ENCODE data around the gene LRRC7.
"Not testable (repeated sequence)": the region's sequence is repeated elsewhere in the genome, so short reads cannot be mapped to it uniquely, and the experiment has no call there.

LRRC7 gene

DNA sequence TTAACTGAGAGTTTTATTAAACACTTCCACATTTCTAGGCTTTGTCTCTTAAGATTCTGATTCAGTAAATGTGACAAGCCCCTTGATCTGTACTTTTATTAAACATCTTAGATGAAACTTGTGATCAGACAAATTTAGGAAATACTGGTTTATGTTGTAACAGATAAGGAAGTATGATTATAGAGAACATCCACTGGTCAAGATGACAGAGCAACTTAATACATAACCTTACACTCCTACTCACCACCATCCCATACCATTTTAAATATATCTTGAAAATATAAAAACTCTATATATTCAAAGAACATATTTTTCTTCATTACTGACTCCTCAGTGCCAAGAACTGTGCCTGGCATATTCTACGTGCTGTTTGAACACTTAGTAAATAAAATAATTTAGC lies 420.2 kb downstream of the LRRC7 start:
- DNase-seq, result no peak

DNA sequence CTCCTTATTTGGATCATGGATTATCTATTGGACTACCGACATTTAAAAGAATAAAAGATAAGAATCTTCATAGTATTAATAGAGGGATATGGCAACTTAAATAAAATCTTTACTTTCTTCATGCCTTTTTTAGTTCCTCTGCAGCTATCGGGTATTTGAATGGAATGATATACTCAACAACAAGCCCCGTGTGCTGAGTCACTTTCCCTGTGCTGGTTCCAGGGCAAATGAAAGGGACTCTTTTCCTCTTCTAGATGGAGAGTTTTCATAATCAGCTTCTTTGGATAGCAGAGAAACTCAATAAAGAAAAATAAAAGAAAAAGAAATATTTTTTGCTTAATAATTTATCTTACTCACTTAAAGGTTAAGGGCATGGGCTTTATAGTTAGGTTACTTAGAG lies 423.9 kb downstream of the LRRC7 start:
- no peak for DNase-seq

DNA sequence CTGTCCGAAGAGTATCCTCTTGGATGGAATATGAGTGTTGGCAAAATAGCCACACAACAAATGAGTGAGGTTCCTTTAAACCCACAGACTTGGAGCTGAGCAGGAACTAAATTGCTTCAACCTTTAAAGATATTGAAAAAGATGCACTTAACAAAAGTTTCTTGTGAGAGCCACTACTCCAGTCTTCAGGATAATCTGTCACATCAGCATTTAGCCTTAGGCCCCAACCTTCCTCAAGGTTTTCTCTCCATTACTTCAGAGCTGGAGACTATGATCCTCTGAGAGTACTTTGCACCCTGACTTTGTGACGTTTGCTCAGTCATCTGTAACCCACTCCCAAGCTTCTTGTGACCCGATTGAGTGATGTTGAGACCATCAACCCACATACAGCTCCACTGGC lies 424.9 kb downstream of the LRRC7 start:
- no peak for DNase-seq

DNA sequence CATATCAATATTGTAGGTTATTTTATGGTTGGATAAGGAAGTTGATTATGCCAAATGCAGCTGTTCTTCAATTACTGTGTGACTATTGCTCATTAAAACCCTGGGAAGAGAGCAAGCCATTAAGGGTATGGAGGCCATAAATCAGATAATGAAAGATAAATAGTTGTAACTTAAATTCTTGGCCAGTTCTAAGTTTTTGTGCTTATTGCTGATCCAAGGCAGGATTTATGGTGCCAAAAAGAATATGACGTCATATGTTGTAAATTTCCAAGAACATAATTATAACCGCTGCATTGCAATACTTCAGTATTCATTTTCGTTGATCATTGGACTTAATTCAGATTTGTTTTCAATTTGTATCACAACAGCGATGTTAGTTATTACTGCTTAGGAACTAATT lies 426.1 kb downstream of the LRRC7 start:
- no peak for DNase-seq

DNA sequence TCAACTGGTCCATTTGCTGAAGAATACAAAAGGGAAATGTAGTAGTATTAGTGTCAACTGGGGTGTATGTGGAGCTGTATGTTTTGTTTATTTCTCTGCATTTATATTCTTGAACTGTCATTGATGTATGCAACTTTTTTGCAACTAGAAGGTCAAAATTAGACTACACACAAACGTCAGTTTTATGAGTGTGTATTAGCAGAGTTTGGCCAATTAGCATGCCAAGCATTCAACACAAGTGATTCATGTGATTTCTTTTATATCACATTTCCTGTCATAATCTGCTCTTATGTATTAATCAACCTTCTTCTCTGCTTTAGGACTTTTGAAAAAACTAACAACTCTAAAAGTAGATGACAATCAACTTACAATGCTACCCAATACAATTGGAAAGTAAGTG lies 426.5 kb downstream of the LRRC7 start:
- DNase-seq, result no peak

DNA sequence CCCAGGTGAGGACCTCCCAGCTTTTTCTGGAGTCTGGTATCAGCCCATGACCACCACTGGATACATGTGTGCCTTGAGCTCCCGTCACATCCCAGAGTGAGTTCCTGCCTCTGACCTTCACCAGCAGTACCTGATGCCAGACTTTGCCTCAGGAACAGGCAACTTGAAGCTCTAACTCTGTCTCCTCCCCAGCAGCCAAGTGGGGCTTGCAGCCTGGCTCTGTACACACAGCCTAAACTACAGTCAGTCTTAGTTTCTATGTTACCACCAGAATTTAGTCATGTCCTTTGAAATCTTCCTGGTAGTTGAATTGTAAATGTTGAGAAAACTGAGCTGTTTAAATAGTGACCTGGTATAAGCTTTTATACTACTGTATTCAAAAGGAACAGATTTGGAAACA lies 431.1 kb downstream of the LRRC7 start:
- no peak for DNase-seq

DNA sequence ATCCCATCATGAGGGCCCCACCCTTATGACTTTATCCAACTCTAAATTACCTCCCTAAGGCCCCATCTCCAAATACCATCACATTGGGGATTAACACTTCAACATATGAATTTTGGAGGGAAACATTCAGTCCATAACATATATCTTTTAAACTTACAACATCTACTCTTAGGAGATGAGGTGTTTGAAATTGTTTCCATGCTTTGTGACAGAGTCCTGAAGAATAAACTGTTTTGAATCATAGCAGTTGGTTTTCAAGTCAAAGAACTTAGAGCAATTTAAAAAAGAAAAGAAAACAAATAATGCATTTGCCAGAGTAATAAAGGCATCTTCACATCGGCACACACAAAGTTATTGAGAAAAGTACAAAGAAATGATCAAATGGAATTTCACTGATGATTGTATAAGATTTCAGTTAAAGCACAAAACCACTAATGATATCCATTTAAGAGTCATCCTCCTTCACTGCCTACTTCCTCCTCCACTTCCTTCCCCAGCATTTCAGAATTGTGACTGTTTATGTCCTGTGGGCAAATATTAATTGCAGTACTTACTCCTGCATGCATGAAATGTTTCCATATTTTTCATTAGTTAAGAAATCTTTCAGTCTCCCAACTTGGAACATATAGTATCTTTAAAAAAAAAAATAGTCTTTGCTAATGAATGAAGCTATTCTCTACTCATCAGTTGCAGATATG lies 435.6 kb downstream of the LRRC7 start:
- DNase-seq, result no peak

DNA sequence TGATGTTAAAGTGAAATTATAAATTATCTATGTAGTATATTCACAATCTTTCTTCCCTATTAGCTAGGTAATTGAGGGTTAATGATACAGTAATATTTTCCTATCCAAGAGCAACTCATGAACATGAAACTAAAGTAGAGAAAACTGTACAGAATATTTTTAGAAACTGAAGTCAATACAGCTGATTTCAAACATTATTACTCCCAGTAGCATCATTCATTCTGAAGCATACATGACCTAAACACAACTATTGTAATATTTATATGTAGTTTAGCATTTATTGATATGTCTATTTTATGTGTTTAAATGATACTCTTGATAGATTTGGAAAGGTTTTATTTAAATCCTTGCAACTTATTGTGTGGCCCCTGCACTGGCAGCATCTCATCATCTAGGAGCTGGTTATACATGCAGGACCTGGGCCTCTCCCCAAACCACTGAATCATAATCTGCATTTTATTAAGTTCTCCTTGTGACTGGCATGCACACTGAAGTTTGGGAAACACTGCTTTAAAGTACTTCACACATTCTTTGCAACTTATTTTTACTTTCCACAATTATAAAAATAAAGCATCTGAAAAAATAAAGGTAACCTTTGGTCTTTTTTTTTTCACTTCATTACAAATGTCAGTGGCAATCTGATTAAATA lies 437.8 kb downstream of the LRRC7 start:
- DNase-seq, result no peak

DNA sequence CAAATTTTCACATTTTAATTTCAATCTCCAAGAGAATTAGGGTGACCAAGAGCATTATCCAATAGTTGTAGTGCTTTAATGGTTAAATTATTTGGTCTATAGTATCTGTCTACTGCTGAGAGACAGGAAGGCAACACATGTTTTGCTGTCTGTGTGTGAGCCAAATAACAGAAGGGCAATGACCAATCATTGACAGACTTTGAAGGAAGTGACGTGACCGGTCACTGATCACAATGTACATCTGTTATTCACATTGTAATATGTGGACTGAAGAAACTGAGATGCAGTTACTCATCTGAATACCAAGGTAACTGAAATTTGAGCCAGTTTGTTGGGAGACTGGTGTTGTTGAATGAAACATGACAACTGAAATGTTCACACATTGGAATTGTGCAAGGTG lies 440.9 kb downstream of the LRRC7 start:
- no peak for DNase-seq

DNA sequence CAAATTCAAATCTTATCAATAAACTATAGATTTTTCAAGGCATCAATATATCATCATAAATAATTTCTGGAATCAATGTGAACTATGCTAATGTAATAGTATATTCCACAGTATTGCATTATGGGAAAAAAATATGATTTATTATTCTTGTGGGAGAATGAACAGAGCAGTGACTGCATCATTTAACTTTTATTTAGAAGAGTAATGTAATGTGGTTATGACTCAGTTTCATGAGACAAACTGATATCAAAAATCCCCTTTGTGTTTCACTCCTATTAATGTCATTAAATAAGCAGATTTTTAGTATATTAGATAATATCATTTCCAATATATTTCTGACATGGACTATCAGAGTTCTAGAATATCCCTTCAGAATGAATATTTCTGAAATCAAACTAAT lies 450.0 kb downstream of the LRRC7 start:
- no peak for DNase-seq

DNA sequence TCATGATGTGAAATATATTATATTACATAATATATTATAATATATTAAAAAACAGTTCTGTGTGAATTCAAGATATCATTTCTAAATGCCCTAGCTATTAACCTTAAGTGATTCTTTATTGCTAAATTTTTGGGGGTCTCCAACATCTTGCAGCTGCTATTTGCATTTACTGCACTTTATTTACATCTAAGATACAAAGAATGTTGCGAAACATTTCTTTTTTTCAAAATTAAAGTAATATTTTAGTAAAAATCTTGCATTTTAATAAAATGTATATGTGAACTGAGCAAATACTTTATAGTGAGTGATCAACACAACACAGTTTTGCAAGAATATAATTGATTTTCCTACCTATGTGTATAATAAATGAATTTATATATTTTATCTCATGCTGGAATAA lies 456.6 kb downstream of the LRRC7 start:
- no peak for DNase-seq

DNA sequence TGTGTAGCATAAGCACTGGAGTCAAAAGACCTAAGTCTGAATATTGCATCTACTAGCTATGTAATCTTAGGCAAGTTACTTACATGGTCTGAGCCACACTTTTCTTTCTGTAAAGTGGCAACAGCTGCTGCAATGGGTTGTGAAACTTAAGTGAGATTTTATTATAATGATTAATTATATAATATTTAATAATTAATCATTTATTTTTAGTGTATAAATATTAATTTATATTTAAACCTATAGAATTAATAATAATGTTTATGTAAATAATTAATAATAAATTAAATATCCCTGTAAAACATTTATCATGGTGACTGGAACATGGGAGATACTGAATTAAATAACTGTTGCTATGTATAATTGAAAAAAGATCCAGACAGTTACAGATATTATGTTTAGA lies 457.3 kb downstream of the LRRC7 start:
- DNase-seq, result no peak

DNA sequence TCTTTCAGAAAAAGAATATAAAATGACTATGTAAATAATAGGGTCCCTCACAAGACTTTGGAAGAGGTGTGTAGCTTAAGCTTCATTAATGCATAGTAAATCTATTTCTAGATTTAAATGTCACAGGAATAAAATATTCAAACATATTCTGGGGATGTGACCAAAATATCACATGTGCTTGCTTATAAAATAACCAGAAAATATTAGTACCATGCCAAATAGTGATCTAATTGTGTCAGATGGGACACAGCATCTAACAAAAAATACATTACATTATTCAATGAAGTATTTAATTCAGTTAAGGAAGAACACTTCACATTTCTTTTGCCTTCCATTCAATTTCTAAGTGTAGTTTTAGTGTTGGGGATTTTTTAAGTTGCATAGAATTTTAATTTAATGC lies 458.1 kb downstream of the LRRC7 start:
- DNase-seq, result no peak

DNA sequence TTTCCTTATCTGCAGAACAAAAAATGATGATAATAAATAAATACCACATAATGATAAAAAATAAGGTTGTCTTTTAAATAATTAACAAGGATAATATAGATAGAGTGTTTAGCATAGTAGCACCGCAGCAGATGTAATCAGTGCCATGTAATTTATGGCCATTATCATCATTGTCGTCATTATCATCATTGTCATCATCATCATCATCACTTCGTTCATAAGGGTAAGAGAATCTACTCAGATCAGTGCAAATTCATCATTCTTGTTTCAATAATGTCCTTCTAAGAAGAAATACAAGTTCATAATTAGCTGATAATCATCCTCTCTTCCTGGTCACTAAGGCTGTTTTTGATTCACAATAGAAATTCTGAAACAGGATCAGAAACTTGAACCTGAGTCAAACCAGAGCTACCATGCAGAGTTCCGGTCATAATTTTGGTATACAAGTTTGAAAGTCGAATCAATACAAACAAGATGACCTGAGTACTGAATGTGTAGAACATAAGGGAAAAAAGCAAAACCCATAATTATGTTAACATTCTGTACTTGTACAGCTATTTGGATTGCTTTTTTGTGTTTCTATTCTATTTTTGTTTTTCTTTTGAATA lies 465.6 kb downstream of the LRRC7 start:
- no peak for DNase-seq

DNA sequence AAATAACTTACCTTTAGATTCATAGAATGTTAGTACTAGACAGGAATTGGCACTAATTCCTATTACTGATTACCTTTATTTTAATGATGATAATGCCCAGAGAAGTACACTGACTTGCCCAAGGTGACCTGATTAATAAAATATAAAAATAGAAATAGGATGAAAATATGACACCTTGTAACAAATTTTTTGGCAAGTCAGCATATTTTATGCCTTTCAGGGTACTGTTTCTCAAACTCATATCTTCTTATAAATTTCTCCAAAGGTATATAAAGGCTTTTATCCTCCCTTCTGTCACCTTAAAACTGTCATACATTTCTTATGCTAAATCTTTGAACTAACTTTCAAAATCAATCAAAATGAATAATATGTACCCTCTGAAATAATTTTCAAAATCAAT lies 466.2 kb downstream of the LRRC7 start:
- no peak for DNase-seq

DNA sequence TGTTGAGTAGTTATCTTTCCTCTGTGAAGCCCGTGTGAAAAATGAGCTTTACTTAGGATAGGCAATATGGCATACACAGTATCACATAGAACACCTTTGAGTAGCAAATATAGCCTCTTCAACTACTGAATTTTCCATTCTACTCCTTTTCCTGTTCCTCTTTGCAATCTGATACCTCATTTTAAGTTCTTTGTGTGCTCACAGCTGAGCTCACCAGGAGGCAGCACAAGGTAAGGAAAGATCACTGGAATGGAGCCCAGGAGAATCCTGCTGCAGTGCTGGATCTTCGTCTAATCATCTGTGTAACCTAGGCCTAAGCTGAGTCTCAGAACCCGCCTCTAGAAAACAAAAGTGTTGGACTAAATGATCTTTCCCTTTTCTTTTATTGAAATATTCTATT lies 466.7 kb downstream of the LRRC7 start:
- DNase-seq, result no peak

DNA sequence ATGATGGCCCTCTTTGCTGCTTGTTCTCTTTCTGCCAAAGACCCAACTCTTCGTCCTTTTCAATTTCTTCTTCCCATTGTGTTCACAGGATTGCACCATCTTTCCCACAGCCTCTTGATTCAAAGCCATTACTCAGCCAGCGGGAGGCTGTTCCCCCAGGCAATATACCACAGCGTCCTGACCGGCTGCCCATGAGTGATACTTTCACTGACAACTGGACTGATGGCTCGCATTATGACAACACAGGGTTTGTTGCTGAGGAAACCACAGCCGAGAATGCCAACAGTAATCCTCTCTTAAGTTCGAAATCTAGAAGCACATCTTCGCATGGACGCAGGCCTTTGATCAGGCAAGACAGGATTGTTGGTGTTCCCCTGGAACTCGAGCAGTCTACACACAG lies 470.3 kb downstream of the LRRC7 start:
- DNase-seq, result no peak

DNA sequence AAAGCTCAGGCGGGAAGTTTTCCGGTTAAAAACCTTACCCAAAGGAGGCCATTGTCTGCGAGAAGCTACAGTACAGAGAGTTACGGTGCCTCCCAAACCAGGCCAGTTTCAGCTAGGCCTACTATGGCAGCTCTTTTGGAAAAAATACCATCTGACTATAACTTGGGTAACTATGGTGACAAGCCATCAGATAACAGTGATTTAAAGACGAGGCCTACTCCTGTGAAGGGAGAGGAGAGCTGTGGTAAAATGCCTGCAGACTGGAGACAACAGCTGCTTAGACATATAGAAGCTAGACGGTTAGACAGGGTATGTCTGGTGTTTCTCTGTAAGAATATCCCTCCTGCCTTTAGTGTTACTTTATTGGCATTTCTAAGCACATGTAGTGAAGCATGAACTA lies 471.8 kb downstream of the LRRC7 start:
- no peak for DNase-seq

DNA sequence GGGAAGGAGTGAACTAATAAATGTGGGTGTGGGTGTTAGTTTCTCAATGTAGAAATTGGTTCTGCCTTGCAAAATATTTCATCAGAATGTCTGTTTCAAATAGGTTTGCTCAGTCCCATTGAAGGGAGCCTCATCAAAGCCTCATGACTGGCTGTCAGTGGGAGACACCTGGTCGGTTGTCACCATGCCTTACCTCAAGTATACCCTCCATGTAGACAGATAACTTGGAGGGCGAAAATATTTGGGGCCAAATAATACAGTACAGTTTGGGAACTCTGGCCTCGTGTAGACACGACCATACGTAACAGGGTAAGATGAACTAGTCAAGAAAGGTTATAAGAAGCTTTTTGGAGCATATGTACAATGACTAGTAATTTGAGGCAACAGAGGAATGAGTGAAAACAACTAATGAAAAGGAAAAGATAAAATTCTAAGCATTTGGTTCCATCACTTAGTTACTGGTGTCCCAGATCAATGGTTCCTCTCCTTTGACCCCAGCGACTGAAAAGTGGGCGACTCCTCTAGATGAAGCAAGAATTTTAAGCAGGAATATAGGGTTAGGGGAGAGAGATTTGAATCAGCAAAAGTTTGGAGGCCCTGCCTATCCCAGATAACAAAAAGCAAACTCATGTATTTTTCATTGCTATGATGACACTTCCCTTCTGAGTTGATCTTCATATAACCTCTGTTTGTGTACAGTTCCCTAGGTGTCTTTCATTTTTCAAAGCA lies 473.8 kb downstream of the LRRC7 start:
- no peak for DNase-seq

DNA sequence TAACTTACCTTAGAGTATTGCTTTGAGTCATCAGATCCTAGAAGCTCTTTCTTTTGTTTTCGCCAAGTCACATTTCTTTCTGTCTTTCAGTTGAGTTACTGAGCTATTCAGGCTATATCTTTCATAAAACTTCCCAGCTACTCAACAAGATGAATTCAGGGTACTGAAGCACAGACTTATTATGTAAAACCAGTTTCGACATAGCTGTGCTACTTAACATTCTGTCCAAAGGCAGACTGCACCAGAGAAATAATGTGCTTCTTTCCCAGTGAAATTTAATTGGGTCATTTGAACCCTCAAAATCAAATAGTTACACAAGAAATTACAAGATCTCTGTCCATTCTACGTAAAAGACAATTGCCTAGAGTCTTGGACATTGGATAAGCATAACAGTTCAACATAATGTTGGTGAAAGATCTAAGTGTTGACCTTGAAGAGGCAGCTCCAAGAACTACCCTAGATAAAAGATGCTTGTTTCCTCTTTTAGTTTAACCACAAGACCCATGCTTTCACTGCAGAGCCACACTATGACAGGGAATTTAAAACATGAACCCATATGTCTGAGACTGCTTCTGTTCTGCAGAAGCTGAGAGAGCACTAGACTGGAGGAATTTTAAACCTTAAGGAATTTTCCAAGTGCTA lies 474.5 kb downstream of the LRRC7 start:
- DNase-seq, result no peak

DNA sequence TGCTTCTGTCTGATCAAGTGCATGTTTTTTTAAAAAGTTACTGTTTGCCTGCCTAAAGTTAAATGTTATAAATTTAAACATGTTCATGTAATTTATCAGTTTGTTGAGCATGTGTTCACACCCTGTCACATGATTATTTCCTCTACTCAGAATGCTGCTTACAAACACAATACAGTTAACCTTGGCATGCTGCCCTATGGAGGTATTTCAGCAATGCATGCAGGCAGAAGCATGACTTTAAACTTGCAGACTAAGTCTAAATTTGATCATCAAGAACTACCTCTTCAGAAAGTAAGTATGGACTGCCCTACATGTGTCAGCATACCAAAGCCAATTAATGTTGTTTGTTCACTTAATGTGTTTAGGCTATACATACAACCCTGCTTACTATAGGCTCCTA lies 476.1 kb downstream of the LRRC7 start:
- no peak for DNase-seq

DNA sequence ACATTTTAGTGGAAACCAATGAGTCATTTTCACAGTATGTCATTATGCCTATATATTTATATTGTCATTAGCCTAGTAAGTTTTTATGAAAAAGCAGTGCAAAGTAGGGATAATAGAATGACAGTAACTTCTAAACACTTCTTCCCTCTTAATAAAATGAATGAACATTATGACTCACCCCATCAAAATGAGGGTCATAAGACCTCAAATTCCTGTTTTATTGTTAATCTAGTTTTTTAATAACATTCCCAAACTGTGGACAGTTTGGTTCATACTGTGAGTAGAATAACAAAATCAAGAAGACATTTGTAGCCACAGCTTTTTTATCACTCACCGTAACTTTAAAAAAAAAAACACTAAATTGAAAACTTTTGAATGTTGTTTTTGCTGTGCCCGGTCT lies 477.1 kb downstream of the LRRC7 start:
- DNase-seq, result no peak

DNA sequence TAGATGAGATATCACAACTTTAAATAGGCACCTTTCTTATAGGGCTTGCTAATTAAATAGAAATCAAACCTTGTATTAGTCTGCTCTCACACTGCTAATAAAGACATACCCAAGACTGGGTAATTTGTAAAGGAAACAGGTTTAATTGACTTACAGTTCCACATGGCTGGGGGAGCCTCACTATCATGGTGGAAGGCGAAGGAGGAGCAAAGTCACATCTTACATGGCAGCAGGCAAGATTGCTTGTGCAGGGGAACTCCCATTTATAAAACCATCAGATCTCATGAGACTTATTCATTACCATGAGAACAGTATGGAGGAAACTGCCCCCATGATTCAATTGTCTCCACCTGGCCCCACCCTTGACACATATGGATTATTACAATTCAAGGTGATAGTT lies 477.9 kb downstream of the LRRC7 start:
- not testable (repeated sequence) for DNase-seq

All from NCI-H1048 (cell line).